KOPT-K1 (cell line): ENCODE data around the gene AIRE.

Source experiments
- H3K27ac ChIP-seq: fragments of 200-600 bp; sonication (generic); 2 replicates; pipeline ENCODE4 v1.5.1; 2016; ENCODE audit warnings: antibody characterized with exemption, mild to moderate bottlenecking, low read depth, low read length; ENCODE audit not compliant: poor library complexity, severe bottlenecking
- H3K36me3 ChIP-seq: fragments of 200-600 bp; sonication (generic); 2 replicates; pipeline ENCODE4 v1.5.1; 2017; ENCODE audit warnings: antibody characterized with exemption, mild to moderate bottlenecking, low read length, moderate library complexity; ENCODE audit not compliant: insufficient read depth
- H3K9me3 ChIP-seq: fragments of 200-600 bp; sonication (generic); 2 replicates; pipeline ENCODE4 v1.5.1; 2017; ENCODE audit warnings: antibody characterized with exemption, low read length, mild to moderate bottlenecking; ENCODE audit not compliant: insufficient read depth, poor library complexity, severe bottlenecking

Gene AIRE

GRCh38 chr21:44261675-44262295, 23.9 kb upstream of the AIRE start, which contains the start of gene DNMT3L:
TSS of gene DNMT3L (minus strand) at chr21:44261897. CDS start at chr21:44261259, 638 bp downstream.
- Histone ChIP-seq H3K36me3 (no peaks in the 10 kb centered on the region), H3K27ac (no peak within 1 kb of the TSS)

DNA sequence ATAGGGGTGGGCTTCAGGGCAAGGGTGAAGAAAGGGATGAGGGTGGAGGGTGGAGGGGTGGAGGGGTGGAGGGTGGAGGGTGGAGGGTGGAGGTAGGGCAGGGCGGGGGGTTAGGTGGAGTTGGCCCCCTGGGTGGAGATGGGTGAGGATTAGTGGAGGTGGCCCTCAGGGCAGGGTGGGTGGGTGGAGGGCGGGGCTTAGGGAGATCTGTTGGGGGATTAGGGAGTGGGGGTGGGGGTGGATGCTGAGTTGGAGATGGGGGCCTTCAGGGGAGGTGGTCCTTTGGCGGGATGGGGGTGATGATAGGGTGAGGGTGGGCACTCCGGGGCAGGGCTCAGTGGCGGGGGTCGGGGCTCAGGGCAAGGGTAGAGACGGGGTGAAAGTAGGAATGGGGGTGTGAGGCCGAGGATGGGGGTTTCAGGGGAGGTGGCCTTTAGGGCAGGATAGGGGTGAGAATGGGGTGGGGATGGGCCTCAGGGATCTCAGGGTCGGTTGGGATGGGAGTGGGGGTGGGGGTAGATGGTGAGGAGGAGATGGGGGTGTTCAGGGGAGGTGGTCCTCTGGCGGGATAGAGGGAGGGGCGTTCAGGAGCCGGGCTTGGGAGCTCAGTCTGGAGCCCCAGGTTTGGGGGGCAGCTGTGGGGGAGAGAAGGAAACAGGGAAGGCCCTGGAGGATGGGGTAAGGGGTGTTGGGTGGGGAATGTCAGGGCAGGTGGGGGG, 23.2 kb upstream of the AIRE start:
- Histone ChIP-seq H3K9me3 (no peaks in the 10 kb centered on the region), H3K36me3 (no peaks in the 10 kb centered on the region), H3K27ac (no peak overlapping the region)

More at GRCh38 chr21:44261675-44262295, 23.9 kb upstream of the AIRE start, which contains the start of gene DNMT3L:
- H3K9me3 ChIP-seq = no peaks in the 10 kb centered on the region

- Histone ChIP-seq H3K27ac (no peak overlapping the region), H3K36me3 (no peaks in the 10 kb centered on the region), H3K9me3 (no peaks in the 10 kb centered on the region)
These were observed 22.4 kb upstream of the AIRE start for GRCh38 chr21:44263221-44263760.

DNA sequence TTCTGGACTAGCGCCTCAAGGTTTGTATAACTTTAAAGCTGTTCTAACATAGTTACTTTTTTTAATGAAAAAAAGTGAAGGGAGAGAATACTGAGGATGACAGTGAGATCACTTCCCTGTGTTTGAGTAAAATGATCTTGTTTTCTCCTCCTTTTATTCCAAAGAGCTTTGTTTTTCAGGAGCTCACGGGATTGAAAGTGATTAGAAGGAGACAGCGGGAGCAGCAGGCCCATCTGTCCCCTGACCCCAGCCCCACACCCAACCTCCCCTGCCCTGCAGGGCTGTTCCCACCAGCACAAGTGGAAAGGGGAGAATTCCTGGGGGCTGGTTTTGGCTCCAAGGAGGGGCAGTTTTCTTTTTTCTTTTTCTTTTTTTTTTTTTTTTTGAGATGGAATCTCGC, 21.9 kb upstream of the AIRE start:
- no peak overlapping the region for H3K27ac ChIP-seq
- no peaks in the 10 kb centered on the region for H3K36me3 ChIP-seq

DNA sequence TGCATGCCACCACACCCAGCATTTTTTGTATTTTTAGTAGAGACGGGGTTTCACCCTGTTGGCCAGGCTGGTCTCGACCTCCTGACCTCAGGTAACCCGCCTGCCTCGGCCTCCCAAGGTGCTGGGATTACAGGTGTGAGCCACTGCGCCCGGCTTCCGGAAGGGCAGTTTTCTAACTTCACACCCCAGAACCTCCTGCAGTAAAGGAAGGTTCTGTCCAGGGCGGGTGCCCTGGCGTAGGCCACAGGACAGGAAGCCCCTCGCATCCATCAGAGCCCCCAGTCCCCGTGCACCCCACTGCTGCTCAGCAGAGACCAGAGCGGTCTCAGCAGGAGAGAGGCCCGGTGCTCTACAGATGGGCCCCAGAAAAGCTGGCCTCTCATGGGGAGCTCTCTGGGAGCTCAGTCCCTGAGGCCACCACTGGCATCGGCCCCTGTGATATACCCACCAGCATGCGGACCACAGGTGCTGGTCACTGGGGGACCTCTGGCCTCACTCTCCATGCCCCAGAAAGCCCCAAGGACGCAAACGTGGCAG, 19.9 kb upstream of the AIRE start:
- no peaks in the 10 kb centered on the region for H3K36me3 ChIP-seq
- H3K27ac ChIP-seq = no peak overlapping the region
- no peaks in the 10 kb centered on the region for H3K9me3 ChIP-seq

More for the DNA sequence above, 21.9 kb upstream of the AIRE start:
- no peaks in the 10 kb centered on the region for H3K9me3 ChIP-seq

- no peaks in the 10 kb centered on the region for H3K36me3 ChIP-seq
- no peak overlapping the region for H3K27ac ChIP-seq
- no peaks in the 10 kb centered on the region for H3K9me3 ChIP-seq
These were observed 18.0 kb upstream of the AIRE start for GRCh38 chr21:44267655-44268142.

- Histone ChIP-seq H3K27ac (no peak overlapping the region), H3K9me3 (no peaks in the 10 kb centered on the region), H3K36me3 (no peaks in the 10 kb centered on the region)
These were observed 16.6 kb upstream of the AIRE start for GRCh38 chr21:44269090-44269489.

- H3K9me3 ChIP-seq = no peaks in the 10 kb centered on the region
- no peaks in the 10 kb centered on the region for H3K36me3 ChIP-seq
- no peak overlapping the region for H3K27ac ChIP-seq
These were observed 14.0 kb upstream of the AIRE start for GRCh38 chr21:44271558-44272283.

- Histone ChIP-seq H3K9me3 (no peaks in the 10 kb centered on the region), H3K36me3 (no peaks in the 10 kb centered on the region), H3K27ac (no peak overlapping the region)
These were observed 13.3 kb upstream of the AIRE start for GRCh38 chr21:44272284-44272858.

DNA sequence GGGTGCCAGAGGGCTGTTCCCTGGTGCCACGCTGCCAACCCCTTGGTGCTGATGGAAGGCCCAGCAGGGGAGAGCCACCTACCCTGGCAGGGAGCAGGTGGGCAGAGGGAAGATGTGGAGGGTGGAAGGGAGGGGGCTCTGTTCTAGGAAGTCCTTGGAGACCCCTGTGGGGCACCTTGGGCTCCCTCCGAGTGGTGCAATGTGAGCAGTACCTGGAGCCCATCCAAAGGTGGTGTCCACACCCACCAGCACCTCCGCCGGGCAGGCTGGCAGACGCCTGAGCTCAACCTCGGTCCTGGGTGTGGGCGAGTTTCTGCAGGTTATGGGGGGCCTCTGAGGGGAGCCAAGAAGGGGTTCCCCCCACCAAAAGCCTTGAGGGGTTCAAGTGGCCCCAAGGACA, 12.6 kb upstream of the AIRE start:
- Histone ChIP-seq H3K27ac (no peak overlapping the region), H3K9me3 (no peaks in the 10 kb centered on the region), H3K36me3 (no peaks in the 10 kb centered on the region)

DNA sequence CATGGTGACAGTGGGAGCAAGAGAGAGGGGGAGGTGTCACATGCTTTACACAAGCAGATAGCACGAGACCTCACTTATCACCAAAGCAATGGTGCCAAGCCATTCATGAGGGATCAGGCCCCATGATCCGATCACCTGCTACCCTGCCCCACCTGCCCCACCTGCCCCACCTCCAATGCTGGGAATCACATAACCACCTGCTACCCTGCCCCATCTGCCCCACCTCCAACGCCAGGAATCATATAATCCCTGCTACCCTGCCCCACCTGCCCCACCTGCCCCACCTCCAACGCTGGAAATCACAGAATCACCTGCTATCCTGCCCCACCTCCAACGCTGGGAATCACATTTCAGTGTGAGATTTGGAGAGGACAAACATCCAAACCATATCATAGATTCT, 10.6 kb upstream of the AIRE start:
- Histone ChIP-seq H3K27ac (no peak overlapping the region), H3K36me3 (no peaks in the 10 kb centered on the region), H3K9me3 (no peaks in the 10 kb centered on the region)

DNA sequence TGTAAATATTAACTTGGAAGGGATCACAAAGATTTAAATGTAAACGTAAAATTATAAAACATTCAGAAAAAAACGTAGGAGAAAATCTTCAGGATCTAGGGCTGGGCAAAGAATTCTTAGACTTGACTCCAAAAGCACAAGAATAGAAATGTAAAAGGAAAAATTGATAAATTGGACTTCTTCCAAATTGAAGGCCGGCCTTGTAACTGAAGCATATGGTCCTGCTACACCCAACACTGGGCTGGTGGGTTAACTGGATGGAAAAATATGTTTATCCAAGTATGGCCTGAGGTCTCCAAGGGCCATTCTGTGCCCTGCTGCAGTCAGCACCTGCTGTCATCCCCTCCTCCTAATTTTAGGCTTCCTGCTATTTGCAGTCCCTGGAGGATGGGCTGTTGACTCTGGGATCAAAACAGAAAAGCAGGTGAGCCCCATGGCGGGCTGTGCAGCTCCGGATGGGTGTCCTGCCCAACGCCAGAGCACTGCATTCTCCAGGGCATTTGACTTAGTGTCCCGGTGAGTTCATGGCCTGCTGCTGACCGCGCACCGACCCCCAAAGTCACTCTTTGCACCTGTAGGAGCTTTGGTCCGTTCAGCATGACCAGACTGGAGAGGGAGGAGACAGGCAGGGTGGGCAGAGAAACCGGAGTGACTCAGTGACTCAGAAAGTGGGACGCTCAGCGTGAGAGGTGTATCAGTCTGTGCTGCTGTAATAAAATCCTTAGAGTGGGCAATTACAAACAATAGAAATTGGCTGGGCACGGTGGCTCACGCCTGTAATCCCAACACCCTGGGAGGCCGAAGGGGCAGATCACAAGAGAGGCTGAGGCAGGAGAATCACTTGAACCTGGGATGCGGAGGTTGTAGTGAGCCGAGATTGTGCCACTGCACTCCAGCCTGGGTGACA, 6.1 kb upstream of the AIRE start:
- Histone ChIP-seq H3K9me3 (no peaks in the 10 kb centered on the region), H3K36me3 (no peaks in the 10 kb centered on the region), H3K27ac (no peak overlapping the region)

DNA sequence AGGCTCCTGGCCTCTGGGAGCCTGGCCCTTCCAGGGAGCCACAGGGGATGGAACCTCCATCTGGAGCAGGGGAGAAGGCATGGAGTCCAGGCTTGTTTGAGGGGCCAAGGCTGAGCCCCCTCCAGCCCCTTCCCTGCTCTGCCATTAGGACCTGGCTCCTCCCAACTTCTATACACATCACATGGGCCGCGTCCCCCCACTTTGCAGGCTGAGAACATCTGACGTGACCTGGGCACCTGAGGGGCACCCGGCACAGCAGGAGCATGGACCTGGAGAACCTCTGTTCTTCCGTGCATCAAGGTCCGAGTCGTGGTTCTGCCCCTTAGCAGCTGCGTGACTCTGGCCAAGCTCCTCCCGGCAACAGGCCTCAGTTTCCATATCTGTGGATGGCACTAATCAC, 3.9 kb upstream of the AIRE start:
- Histone ChIP-seq H3K9me3 (no peaks in the 10 kb centered on the region), H3K27ac (no peak overlapping the region), H3K36me3 (no peaks in the 10 kb centered on the region)

- Histone ChIP-seq H3K27ac (no peak overlapping the region), H3K9me3 (no peaks in the 10 kb centered on the region), H3K36me3 (no peaks in the 10 kb centered on the region)
These were observed 3.3 kb upstream of the AIRE start for GRCh38 chr21:44282370-44282769.
